ENCODE results near the gene TPBGL. TPM values are rescaled to one million over a fixed set of nuclear protein-coding genes. Genes with fewer than 3 reads are reported as not detected.

Gene TPBGL
- total and polyA plus RNA-seq, 2 of the 4 experiments (the other 2 are of a cell fraction) = not detected

- no peak for TF ChIP-seq CTCF (conservative IDR thresholded peaks at IDR 0.05; ENCODE audit: low read depth, low read length)
These were observed 23.8 kb downstream of the TPBGL start (continued) for GRCh38 chr11:75264356-75264755.

GRCh38 chr11:75264971-75265370 lies 24.4 kb downstream of the TPBGL start:
- no peak overlapping the region for H3K56ac ChIP-seq (ENCODE audit: extremely low read depth, insufficient read depth, low read length)
- peaks cover 8% of the 10 kb centered on the region for H3K27me3 ChIP-seq (ENCODE audit: control insufficient read depth, insufficient read depth, low read length)
- CTCF ChIA-PET = no interaction called here
- H3K27ac ChIP-seq (ENCODE audit: insufficient read depth, low read length) = no peak overlapping the region
- dilution Hi-C loops (cut with HindIII; ENCODE audit: low sequenced_read_pairs, unreplicated experiment) (no loop called here), in situ Hi-C loops (cut with MboI; ENCODE audit: low sequenced_read_pairs) (no loop called here), intact Hi-C loops (cut with micrococcal nuclease) (no loop called here)
- no peaks in the 10 kb centered on the region for H3K79me1 ChIP-seq (ENCODE audit: low read depth in 1 of 2, low read length in 2 of 2)
- H3K36me3 ChIP-seq (ENCODE audit: control insufficient read depth, insufficient read depth, low read length) = peaks cover 6% of the 10 kb centered on the region; the same call in 1 of the 2 replicates
- H4K5ac ChIP-seq (ENCODE audit: low read depth, low read length) = no peak overlapping the region
- no peak overlapping the region for H2BK120ac ChIP-seq (ENCODE audit: low read depth, low read length)
- no peak overlapping the region for H4K91ac ChIP-seq (ENCODE audit: insufficient read depth, low read depth, low read length)
- no peak overlapping the region for H3K4ac ChIP-seq (ENCODE audit: low read depth, low read length)
- no peak overlapping the region for H2AFZ ChIP-seq (replicated peaks; ENCODE audit: low read length, poor library complexity)
- no peak overlapping the region for H3K23ac ChIP-seq (ENCODE audit: low read depth, low read length)
- POLR2A ChIA-PET (ENCODE audit: unreplicated experiment) = no interaction called here
- H3K4me3 ChIP-seq (ENCODE audit: insufficient read depth, low read depth, low read length) = no peak overlapping the region
- H3K14ac ChIP-seq (replicated peaks; ENCODE audit: low read depth, low read length) = no peak overlapping the region
- no peak overlapping the region for H2BK20ac ChIP-seq (ENCODE audit: low read depth, low read length)
- H2BK5ac ChIP-seq (ENCODE audit: low read depth, low read length, poor library complexity, severe bottlenecking) = no peak overlapping the region
- no peak overlapping the region for H2AK5ac ChIP-seq (ENCODE audit: low read depth, low read length)
- BruUV-seq (replicated peaks) = no TSS peak
- no CpG with 5 or more reads among the region's 6 CpGs for WGBS, 2 experiments (ENCODE audit: extremely low coverage in 2 of 2, insufficient read length in 1 of 2)
- no peak for DNase-seq
- no peaks in the 10 kb centered on the region; the same call in 1 of the 2 replicates for H4K20me1 ChIP-seq (ENCODE audit: insufficient read depth, low read length)
- H3K9me3 ChIP-seq (ENCODE audit: control insufficient read depth, insufficient read depth, low read length) = no peaks in the 10 kb centered on the region
- H3K4me1 ChIP-seq (ENCODE audit: control insufficient read depth, insufficient read depth, low read length) = no peaks in the 10 kb centered on the region
- no peak overlapping the region for H3K18ac ChIP-seq (ENCODE audit: low read depth, low read length)
- ATAC-seq (ENCODE audit: low read depth) = no peak
- H2AK9ac ChIP-seq (replicated peaks; ENCODE audit: low read depth, low read length, poor library complexity) = no peak overlapping the region
- no peaks in the 10 kb centered on the region; the same call in 1 of the 2 replicates for H3K9me1 ChIP-seq (ENCODE audit: insufficient read depth, low read length)
- H3K4me2 ChIP-seq (ENCODE audit: low read depth, low read length) = no peak overlapping the region
- H2BK15ac ChIP-seq (ENCODE audit: low read depth, low read length) = no peak overlapping the region
- H3K9ac ChIP-seq (ENCODE audit: low read depth, low read length) = no peak overlapping the region
- H4K8ac ChIP-seq (ENCODE audit: low read depth in 2 of 2, low read length in 2 of 2) = no peak overlapping the region
- TF ChIP-seq MAFK (IDR thresholded peaks at IDR 0.05; ENCODE audit: low read depth, low read length) = no peak
- TF ChIP-seq ELK1 (IDR thresholded peaks at IDR 0.05; ENCODE audit: borderline replicate concordance, low read depth, low read length) = no peak
- TF ChIP-seq USF2 (IDR thresholded peaks at IDR 0.05; ENCODE audit: low read depth, low read length) = no peak
- no peak for TF ChIP-seq NFE2L2 (IDR thresholded peaks at IDR 0.05; ENCODE audit: low read depth, low read length)
- TF ChIP-seq RFX5 (IDR thresholded peaks at IDR 0.05; ENCODE audit: low read depth, low read length) = no peak
- TF ChIP-seq POLR2A (IDR thresholded peaks at IDR 0.05; ENCODE audit: low read depth, low read length) = no peak
- no peak for TF ChIP-seq BHLHE40 (IDR thresholded peaks at IDR 0.05; ENCODE audit: low read depth, low read length)
- no peak for TF ChIP-seq RCOR1 (IDR thresholded peaks at IDR 0.05; ENCODE audit: insufficient replicate concordance, low read length)
- no peak for TF ChIP-seq RAD21 (IDR thresholded peaks at IDR 0.05; ENCODE audit: low read length)
- TF ChIP-seq SMC3 (IDR thresholded peaks at IDR 0.05; ENCODE audit: low read depth, low read length) = no peak
- TF ChIP-seq CEBPB (IDR thresholded peaks at IDR 0.05; ENCODE audit: low read depth, low read length) = no peak
- TF ChIP-seq MXI1 (IDR thresholded peaks at IDR 0.05; ENCODE audit: borderline replicate concordance, low read depth, low read length) = no peak
- no peak for TF ChIP-seq CHD1 (IDR thresholded peaks at IDR 0.05; ENCODE audit: low read depth, low read length)

Measured in IMR-90 (cell line).